GM18499 (cell line): ENCODE data around the gene MAP3K7.

ENCODE experiments used
- ATAC-seq: cut with Tn5 transposase; IDR thresholded peaks from one replicate; pipeline ENCODE4 v1.9.1; 2021; ENCODE audit warnings: moderate number of reproducible peaks; ENCODE audit not compliant: insufficient read depth, unreplicated experiment

MAP3K7 gene

DNA sequence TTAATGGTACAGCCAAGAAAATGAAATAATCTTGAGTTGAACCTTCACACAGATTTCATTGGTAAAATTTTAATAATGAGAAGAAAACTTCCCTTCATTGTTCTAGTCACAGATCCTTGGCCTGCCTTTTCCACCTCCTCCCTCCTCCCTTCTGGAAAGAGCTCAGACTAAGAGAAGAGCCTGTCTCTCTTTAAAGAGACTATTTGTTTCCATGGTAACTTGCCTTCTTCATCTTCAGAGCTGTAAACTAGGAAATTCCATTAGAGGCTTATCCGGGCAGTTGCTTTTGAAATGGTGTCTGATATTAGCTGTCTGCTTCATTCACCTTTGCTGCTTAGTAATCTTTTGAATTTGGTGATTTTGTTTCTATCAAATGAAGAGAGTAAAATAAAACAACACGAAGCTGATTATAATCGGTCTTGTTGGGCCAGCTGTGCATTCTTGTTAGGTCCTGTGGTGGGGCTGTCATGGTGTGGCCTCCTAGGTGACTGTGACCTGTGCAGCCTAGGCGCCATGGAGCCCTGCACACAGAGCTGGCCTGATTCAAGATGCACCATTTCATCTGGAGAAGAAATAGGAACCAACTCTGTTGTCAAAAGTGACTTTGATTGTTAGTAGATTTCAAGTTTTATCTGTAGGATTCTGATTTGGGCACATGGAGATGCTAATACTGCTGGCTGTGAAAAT lies 96.7 kb downstream of the MAP3K7 start:
- no peak for ATAC-seq

GRCh38 chr6:90488816-90489215 lies 98.1 kb downstream of the MAP3K7 start:
- ATAC-seq, result no peak

DNA sequence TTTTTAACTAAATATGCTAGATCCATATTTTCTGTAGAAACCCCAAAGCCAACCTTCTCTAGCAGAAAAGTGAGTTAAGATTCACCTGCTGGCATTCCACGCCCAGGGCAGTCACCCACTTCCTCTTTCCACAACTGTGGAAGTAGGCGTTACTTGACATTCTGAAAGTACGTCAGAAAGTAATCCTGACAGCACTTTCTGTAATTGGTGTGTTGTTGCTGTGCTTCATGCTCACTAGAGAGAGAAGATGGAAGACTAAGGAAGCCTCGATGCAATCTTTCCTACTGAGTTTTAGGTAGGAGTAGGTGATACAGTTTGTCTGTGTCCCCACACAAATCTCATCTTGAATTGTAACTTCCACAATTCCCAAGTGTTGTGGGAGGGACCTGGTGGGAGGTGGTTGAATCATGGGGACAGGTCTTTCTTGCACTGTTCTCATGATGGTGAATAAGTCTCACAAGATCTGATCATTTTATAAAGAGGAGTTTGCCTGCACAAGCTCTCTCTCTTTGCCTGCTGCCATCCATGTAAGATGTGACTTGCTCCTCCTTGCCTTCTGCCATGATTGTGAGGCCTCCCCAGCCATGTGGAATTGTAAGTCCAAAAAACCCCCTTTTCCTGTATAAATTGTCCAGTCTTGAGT lies 101.1 kb downstream of the MAP3K7 start:
- ATAC-seq, result no peak

DNA sequence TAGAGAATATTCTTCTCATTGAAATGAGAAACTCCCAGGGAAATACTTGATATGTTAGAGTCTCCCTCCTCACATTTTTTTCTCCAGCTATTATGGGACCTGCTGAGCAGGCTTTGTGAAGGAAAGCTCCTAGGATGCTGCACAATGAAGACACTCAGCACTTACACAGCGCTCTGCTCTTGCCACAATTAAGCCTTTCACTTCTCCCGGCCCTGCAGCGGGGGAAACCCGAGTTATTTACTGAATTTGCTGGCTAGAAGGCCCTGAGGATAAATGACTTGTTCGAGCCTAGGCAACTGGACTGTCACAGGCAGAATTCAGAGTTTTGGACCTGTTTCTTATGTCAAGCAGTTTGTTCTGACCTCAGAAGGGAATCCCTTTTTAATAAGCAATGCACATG lies 102.0 kb downstream of the MAP3K7 start:
- ATAC-seq, result no peak

GRCh38 chr6:90484385-90484784 lies 102.5 kb downstream of the MAP3K7 start:
- ATAC-seq, result no peak

DNA sequence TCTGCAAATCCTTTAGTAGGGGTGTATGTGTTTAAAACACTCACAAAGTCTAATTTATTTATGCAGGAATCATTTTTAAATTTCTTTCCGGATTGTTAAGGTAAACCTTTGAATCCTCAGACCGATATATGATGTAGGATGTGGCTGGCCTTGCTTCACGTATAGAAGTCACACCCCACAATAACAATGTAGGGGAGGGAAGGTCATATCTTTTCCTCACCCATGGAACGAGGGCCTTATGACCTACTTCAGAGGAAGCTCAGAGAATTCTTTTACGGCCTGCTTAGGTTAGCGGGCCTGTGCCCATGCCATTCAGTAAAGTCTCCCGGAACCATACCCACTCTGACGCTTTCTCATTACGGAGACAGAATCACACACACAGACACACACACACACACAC lies 102.9 kb downstream of the MAP3K7 start:
- no peak for ATAC-seq

- ATAC-seq, result no peak
Observed at GRCh38 chr6:90483116-90483839, 103.6 kb downstream of the MAP3K7 start.

GRCh38 chr6:90480666-90481065 lies 106.2 kb downstream of the MAP3K7 start:
- ATAC-seq, result no peak

GRCh38 chr6:90479603-90479926 lies 107.3 kb downstream of the MAP3K7 start:
- no peak for ATAC-seq

GRCh38 chr6:90478789-90479602 lies 107.9 kb downstream of the MAP3K7 start:
- ATAC-seq, result peak; percentile 67

DNA sequence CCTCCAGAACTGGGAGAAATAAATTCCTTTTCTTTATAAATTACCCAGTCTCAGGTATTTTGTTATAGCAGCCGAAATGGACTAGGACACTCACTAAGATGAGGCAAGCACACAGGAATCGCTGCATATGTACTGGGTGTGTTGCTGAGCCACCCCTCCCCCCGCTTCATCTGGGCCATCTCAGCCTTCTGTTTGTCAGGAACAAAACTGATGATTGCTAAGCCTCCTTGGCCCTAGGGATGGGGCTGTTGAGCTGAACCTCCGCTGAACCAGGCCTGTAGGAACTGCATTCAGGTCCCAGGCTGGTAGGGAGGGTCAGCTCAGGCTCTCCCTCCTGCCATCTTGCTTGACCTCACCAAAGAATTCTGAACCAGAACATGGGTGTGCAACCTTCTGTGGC lies 108.6 kb downstream of the MAP3K7 start:
- no peak for ATAC-seq

- ATAC-seq, result no peak
Observed at GRCh38 chr6:90477366-90477765, 109.5 kb downstream of the MAP3K7 start.

GRCh38 chr6:90472716-90473115 lies 114.2 kb downstream of the MAP3K7 start:
- ATAC-seq, result no peak

DNA sequence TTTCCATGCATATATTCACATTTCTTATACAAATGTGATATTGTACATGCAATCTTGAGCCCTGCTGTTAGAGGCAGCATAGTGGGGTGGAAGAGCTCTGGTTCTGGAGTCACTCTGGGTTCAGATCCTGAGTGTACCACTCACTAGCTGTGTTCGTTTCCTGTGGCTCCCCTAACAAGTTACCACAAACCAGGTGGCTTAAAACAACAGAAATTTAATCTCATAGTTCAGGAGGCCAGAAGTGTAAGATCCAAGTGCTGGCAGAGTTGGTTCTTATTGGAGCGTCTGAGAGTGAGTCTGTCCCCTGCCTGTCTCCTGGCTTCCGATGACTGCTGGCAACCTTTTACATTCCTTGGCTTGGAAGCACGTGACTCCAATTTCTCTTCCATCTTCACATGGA lies 115.6 kb downstream of the MAP3K7 start:
- ATAC-seq, result no peak

DNA sequence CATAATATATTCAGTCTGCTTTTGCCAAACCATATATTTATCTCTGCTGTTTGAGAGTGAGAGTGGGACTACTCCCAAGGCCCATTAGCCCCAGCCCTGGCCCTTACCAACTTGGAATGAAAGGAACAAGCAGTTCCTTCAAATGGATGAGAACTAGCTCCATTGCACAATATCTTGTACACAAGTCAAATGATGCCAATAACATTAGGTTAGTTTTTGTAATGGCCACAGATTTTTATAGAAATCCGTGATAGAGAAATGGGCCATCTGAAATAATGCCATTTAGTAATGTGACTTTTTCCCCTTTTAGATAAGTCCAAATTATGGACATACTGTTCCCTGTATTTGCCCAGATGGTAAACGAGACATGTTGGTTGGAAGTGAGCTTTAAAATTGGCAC lies 117.0 kb downstream of the MAP3K7 start:
- ATAC-seq, result no peak

DNA sequence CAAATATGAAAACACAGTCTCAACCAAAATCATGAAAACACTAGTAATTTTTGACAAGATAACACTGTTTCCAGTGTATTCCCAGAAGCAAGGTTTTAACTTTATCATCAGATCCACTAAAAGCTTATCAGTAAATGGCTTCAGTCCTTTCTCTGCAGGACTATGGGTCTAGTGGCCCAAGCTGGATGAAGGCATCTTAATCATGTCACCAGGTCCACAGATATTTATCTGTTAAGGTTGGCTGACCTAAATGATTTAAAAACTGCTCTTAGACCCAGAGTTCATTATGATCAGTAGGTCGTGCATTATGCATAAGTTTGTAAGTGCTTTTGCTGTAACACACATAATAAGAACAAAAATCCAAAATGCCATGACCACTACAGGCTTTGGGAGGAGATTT lies 118.0 kb downstream of the MAP3K7 start:
- ATAC-seq, result no peak

DNA sequence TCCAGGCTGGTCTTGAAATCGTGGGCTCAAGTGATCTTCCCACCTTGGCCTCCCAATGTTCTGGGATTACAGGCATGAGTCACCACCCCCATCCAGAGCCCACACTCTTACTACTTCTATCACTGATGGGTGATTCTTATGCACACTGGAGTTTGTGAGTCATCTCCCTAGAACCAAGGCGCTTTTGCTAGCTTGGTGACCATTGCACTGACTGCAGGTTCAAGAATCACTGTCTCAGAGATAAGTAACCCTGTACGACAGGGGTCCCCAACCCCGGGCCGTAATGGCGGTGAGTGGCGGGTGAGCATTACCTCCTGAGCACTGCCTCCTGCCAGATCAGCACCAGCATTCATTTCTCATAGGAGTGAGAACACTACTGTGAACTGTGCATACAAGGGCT lies 118.8 kb downstream of the MAP3K7 start:
- no peak for ATAC-seq

- no peak for ATAC-seq
Observed at GRCh38 chr6:90467546-90467945, 119.3 kb downstream of the MAP3K7 start.

DNA sequence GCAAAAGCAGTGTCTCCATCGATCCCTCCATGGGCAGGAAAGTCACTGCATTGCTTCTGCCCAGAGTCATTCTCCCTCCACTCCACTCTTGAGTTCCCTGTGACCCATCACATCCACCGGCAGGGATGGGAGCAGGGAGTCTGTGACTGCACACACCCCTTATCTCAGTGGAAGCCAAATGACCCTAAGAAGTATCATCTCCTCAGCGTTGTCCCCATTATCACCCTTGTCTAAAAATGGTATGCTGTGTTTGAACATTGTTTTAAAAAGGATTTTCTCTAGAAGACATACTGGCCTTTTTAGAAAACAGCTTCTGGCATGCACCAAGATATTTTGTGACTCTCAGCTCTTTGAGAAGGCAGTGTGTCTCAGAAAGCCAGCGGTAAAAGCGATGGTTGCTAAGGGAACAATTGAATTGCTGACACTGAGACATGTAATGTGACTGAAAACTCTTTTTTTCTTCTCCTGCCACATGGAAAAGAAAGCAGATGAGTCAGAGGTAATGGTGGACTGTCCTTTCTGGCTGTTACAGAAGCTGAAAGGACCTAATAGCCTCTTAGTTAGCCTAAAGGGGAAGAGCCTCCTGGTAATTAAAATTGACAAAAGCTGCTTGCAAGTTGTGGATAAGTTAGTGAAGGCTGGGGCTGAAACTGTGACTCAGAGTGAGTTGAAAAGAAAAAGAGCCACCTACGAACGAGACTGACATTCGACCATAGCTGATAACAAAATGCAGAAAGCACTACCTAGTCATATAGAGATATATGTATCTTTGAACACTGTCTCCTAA lies 120.5 kb downstream of the MAP3K7 start:
- no peak for ATAC-seq

- no peak for ATAC-seq
Observed at GRCh38 chr6:90465686-90466085, 121.2 kb downstream of the MAP3K7 start.
